Measurements from ENCODE around the gene CNIH3.

GRCh38 chr1:224621813-224622682 lies 5.9 kb downstream of the CNIH3 start:
- TF ChIP-seq, protein P1, sequence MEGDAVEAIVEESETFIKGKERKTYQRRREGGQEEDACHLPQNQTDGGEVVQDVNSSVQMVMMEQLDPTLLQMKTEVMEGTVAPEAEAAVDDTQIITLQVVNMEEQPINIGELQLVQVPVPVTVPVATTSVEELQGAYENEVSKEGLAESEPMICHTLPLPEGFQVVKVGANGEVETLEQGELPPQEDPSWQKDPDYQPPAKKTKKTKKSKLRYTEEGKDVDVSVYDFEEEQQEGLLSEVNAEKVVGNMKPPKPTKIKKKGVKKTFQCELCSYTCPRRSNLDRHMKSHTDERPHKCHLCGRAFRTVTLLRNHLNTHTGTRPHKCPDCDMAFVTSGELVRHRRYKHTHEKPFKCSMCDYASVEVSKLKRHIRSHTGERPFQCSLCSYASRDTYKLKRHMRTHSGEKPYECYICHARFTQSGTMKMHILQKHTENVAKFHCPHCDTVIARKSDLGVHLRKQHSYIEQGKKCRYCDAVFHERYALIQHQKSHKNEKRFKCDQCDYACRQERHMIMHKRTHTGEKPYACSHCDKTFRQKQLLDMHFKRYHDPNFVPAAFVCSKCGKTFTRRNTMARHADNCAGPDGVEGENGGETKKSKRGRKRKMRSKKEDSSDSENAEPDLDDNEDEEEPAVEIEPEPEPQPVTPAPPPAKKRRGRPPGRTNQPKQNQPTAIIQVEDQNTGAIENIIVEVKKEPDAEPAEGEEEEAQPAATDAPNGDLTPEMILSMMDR (IDR thresholded peaks at IDR 0.05): no peak
- no peak for TF ChIP-seq POLR2A (IDR thresholded peaks at IDR 0.05)
